Ascending aorta (tissue), 2 donors: ENCODE data around the gene TMEM54. TPM values are rescaled to one million over a fixed set of nuclear protein-coding genes. Genes with fewer than 3 reads are reported as not detected.

Source experiments
- DNase-seq, 2 donors: peaks; one replicate each; pipeline ENCODE4 v3.0.0-alpha.2; 2019; ENCODE audit warnings: low spot score in 2 of 2
- H3K27ac ChIP-seq, 2 donors: fragments of 200-600 bp; sonication (generic); one replicate each; pipeline ENCODE4 v1.5.1; 2016 to 2017; ENCODE audit warnings: mild to moderate bottlenecking in 1 of 2
- H3K27me3 ChIP-seq: fragments of 200-600 bp; sonication (generic); one replicate; pipeline ENCODE4 v1.5.1; 2017
- H3K36me3 ChIP-seq, 2 donors: fragments of 200-600 bp; sonication (generic); one replicate each; pipeline ENCODE4 v1.5.1; 2016
- H3K4me1 ChIP-seq, 2 donors: fragments of 200-600 bp; sonication (generic); one replicate each; pipeline ENCODE4 v1.5.1; 2016 to 2017; ENCODE audit warnings: mild to moderate bottlenecking in 1 of 2
- H3K4me3 ChIP-seq, 2 donors: fragments of 200-600 bp; sonication (generic); one replicate each; pipeline ENCODE4 v1.5.1; 2016 to 2017; ENCODE audit warnings: mild to moderate bottlenecking in 1 of 2
- H3K9me3 ChIP-seq, 2 donors: fragments of 200-600 bp; sonication (generic); one replicate each; pipeline ENCODE4 v1.5.1; 2016
- CTCF ChIP-seq, 3 experiments: fragments of 200-600 bp in 2 of 3; fragments of 450-650 bp in 1 of 3; sonication (generic) in 2 of 3; IDR thresholded peaks; one replicate each; pipeline ENCODE4 v1.5.1; 2016 to 2019; ENCODE audit warnings: antibody characterized with exemption in 3 of 3, mild to moderate bottlenecking in 1 of 3, moderate library complexity in 1 of 3
- intact Hi-C: fragments of 100-400 bp; cut with DNase I; formaldehyde crosslinking; loops from one replicate; pipeline ENCODE4 v1.15.1; 2023
- total RNA-seq: library from RNA; depleted of rRNA; stranded (reverse); fragments of >200 nt; gene quantifications from one replicate; pipeline ENCODE4 v1.1.0, GENCODE V29; 2016

TMEM54 gene
- total RNA-seq, 1 donor from 2014 or later = 60.9 TPM

GRCh38 chr1:32893198-32894018 is 7.8 kb downstream of the TMEM54 start:
- Histone ChIP-seq H3K4me3 (peak overlapping the region; percentile 49 to 60), H3K27ac (no peak overlapping the region), H3K4me1 (peaks cover 6% of the 10 kb centered on the region in 2 donors), H3K36me3 (no peaks in the 10 kb centered on the region), H3K27me3 (no peaks in the 10 kb centered on the region), H3K9me3 (no peaks in the 10 kb centered on the region)
- intact Hi-C loops = no loop called here
- no peak for DNase-seq
- TF ChIP-seq CTCF (IDR thresholded peaks at IDR 0.05) = no peak

GRCh38 chr1:32892368-32893197 is 8.6 kb downstream of the TMEM54 start:
- DNase-seq = no peak
- Histone ChIP-seq H3K27me3 (no peaks in the 10 kb centered on the region), H3K4me1 (peaks cover 6% of the 10 kb centered on the region in 2 donors)

GRCh38 chr1:32891630-32892029 is 9.6 kb downstream of the TMEM54 start:
- TF ChIP-seq CTCF (IDR thresholded peaks at IDR 0.05) = no peak
- intact Hi-C loops = no loop called here
- DNase-seq = no peak

More at GRCh38 chr1:32892368-32893197, 8.6 kb downstream of the TMEM54 start:
- Histone ChIP-seq H3K9me3 (no peaks in the 10 kb centered on the region), H3K4me3 (peak overlapping the region; percentile 49 to 60), H3K27ac (no peak overlapping the region), H3K36me3 (no peaks in the 10 kb centered on the region)
- intact Hi-C loops = no loop called here
- peak; percentile 5 to 14 (median 8) for TF ChIP-seq CTCF (IDR thresholded peaks at IDR 0.05)

GRCh38 chr1:32891241-32891570 is 10.0 kb downstream of the TMEM54 start:
- no peaks in the 10 kb centered on the region for H3K27me3 ChIP-seq

More at GRCh38 chr1:32891630-32892029, 9.6 kb downstream of the TMEM54 start:
- Histone ChIP-seq H3K9me3 (no peaks in the 10 kb centered on the region), H3K27ac (no peak overlapping the region), H3K4me3 (no peak overlapping the region), H3K27me3 (no peaks in the 10 kb centered on the region), H3K36me3 (no peaks in the 10 kb centered on the region), H3K4me1 (peaks cover 6% of the 10 kb centered on the region in 2 donors)

More at GRCh38 chr1:32891241-32891570, 10.0 kb downstream of the TMEM54 start:
- DNase-seq = no peak
- intact Hi-C loops = no loop called here
- Histone ChIP-seq H3K4me1 (peaks cover 6 to 7% of the 10 kb centered on the region in 2 donors), H3K4me3 (no peak overlapping the region), H3K9me3 (no peaks in the 10 kb centered on the region), H3K36me3 (no peaks in the 10 kb centered on the region), H3K27ac (no peak overlapping the region)
- no peak for TF ChIP-seq CTCF (IDR thresholded peaks at IDR 0.05)
